Sigmoid colon (tissue), 4 donors: ENCODE results near the gene UBE2S.

ENCODE experiments used
- CTCF ChIP-seq, 4 experiments: fragments of 450-650 bp in 3 of 4; fragments of 200-600 bp in 1 of 4; IDR thresholded peaks; one replicate each; pipeline ENCODE4 v1.5.1; 2016 to 2019; ENCODE audit warnings: antibody characterized with exemption in 4 of 4, mild to moderate bottlenecking in 3 of 4, moderate library complexity in 2 of 4
- EP300 ChIP-seq, 4 donors: sonication (generic); formaldehyde crosslinking; IDR thresholded peaks; one replicate each; pipeline ENCODE4 v1.6.1; 2017; ENCODE audit warnings: antibody characterized with exemption in 4 of 4
- POLR2A ChIP-seq, 2 donors: fragments of 450-650 bp; IDR thresholded peaks; one replicate each; pipeline ENCODE4 v1.6.1; 2016; ENCODE audit warnings: antibody characterized with exemption in 2 of 2, mild to moderate bottlenecking in 2 of 2, moderate library complexity in 2 of 2
- POLR2AphosphoS5 ChIP-seq, 4 donors: sonication (generic); formaldehyde crosslinking; IDR thresholded peaks; one replicate each; pipeline ENCODE4 v1.6.1; 2017; ENCODE audit warnings: antibody characterized with exemption in 4 of 4

- no peak for TF ChIP-seq POLR2A (IDR thresholded peaks at IDR 0.05)
- TF ChIP-seq POLR2AphosphoS5 (IDR thresholded peaks at IDR 0.05), result no peak
- no peak for TF ChIP-seq CTCF (IDR thresholded peaks at IDR 0.05)
- no peak for TF ChIP-seq EP300 (IDR thresholded peaks at IDR 0.05)
Observed at GRCh38 chr19:55443045-55443823, 35.6 kb upstream of the UBE2S start, which contains the start of gene SHISA7.
